Tibial nerve (tissue), 3 donors: ENCODE results near the gene CFAP73.

Experiments
- POLR2A ChIP-seq, 2 donors: fragments of 450-650 bp; IDR thresholded peaks; one replicate each; pipeline ENCODE4 v1.6.1; 2017; ENCODE audit warnings: antibody characterized with exemption in 2 of 2, mild to moderate bottlenecking in 2 of 2, moderate library complexity in 2 of 2
- TF ChIP-seq, protein P1 (sequence below), 5 experiments: fragments of 200-600 bp in 3 of 5; fragments of 450-650 bp in 2 of 5; sonication (generic) in 3 of 5; IDR thresholded peaks; one replicate each; pipeline ENCODE4 v1.5.1; 2016 to 2019; ENCODE audit warnings: antibody characterized with exemption in 5 of 5, mild to moderate bottlenecking in 3 of 5, moderate library complexity in 2 of 5

DNA sequence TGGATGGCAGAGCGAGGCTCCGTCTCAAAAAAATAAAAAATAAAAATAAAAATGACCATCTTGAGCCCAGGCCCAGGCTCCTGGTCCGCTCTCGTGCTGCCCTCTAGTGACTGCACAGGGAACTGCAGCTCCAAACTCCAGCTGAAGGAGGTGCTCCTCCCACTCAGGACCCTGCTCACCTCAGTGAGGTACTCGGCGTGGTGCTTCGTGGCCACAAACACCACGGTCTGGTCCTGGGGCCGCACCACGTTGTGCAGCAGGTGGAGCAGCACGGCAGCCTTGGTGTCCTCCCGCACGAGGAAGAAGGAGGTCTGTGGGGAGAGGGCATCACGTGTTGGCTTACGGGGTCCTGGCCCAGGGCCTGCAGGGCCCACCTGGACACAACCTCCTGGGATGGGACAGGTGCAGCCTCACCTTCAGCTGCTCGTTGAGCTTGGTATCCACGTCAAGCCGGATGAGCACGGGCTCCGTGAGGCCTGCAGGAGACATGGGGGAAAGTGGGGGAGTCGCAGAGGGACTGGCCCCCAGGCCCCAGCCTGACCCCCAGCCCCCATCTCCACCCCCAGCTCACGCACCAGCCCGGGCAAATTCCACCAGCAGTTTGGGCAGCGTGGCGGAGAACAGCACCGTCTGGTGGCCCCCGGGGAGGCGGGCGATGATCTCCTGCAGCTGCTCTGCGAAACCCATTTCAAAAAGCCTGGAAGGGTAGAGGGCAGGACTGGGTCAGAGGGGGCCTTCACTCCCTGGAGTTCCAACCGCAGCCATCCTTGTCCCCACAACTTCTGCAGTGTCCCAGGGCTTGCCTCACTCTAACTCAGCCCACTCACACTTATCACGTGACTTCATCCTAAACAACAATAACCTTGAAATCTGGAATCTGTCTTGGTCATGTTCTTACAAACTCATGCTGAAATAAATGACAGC is 25.2 kb downstream of the CFAP73 start:
- TF ChIP-seq, protein P1, sequence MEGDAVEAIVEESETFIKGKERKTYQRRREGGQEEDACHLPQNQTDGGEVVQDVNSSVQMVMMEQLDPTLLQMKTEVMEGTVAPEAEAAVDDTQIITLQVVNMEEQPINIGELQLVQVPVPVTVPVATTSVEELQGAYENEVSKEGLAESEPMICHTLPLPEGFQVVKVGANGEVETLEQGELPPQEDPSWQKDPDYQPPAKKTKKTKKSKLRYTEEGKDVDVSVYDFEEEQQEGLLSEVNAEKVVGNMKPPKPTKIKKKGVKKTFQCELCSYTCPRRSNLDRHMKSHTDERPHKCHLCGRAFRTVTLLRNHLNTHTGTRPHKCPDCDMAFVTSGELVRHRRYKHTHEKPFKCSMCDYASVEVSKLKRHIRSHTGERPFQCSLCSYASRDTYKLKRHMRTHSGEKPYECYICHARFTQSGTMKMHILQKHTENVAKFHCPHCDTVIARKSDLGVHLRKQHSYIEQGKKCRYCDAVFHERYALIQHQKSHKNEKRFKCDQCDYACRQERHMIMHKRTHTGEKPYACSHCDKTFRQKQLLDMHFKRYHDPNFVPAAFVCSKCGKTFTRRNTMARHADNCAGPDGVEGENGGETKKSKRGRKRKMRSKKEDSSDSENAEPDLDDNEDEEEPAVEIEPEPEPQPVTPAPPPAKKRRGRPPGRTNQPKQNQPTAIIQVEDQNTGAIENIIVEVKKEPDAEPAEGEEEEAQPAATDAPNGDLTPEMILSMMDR (IDR thresholded peaks at IDR 0.05): peak; percentile 86 to 100 (median 97)
- no peak for TF ChIP-seq POLR2A (IDR thresholded peaks at IDR 0.05)
